Measurements from ENCODE around the gene EEF1G.

EEF1G gene

DNA sequence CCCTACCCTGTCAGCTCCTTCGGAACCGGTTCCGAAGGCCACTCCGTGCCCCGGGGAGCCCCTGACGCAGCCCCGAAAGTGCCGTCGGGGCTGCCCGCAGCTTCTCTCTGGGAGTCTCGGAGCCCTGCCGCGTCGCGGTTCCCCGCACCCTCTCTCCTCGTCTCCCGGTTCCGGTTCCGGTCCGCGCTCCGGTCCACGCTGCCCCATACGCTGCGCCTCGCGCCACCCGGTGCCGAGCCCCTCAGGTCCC is 27.4 kb upstream of the EEF1G start:
- H3K18ac ChIP-seq (ENCODE audit: low read depth in 1 of 2, low read length in 2 of 2): peak overlapping the region; percentile 94 to 98
- H4K8ac ChIP-seq (ENCODE audit: low read length): peak overlapping the region; percentile 72
- peak overlapping the region in 1 of 2 experiments; percentile 56 for H2BK12ac ChIP-seq (ENCODE audit: low read length in 2 of 2)
- H3K27ac ChIP-seq (ENCODE audit: low read length, poor library complexity, severe bottlenecking): peak overlapping the region; percentile 62
- peak overlapping the region; percentile 46 for H2AFZ ChIP-seq (ENCODE audit: low read depth, low read length)
- no peaks in the 10 kb centered on the region for H3K9me3 ChIP-seq (ENCODE audit: control insufficient read depth, low read length)
- H3K9ac ChIP-seq (ENCODE audit: low read length): peak overlapping the region; percentile 97
- WGBS: under 1% methylated on average over 30 of the region's 30 CpGs
- peak overlapping the region in 1 of 2 experiments; percentile 98 for H3K23ac ChIP-seq (ENCODE audit: low read length in 2 of 2)
- peak overlapping the region; percentile 88 to 93 for H3K4me3 ChIP-seq (ENCODE audit: insufficient read depth in 1 of 2, low read depth in 1 of 2, low read length in 2 of 2)
- H3K4me2 ChIP-seq (ENCODE audit: low read length, poor library complexity, severe bottlenecking): peak overlapping the region; percentile 78
- no peak overlapping the region for H2AK5ac ChIP-seq (ENCODE audit: low read length, severe bottlenecking)
- peak; percentile 43 for DNase-seq
- H3K4ac ChIP-seq (ENCODE audit: low read depth in 1 of 2, low read length in 2 of 2): peak overlapping the region; percentile 93 to 97
- peak overlapping the region; percentile 93 for H2BK120ac ChIP-seq (ENCODE audit: low read depth, low read length)
- H3K79me1 ChIP-seq (replicated peaks; ENCODE audit: low read length, poor library complexity, severe bottlenecking): peaks cover 10% of the 10 kb centered on the region
- H2BK15ac ChIP-seq (ENCODE audit: low read depth, poor library complexity, severe bottlenecking): peak overlapping the region; percentile 73
- peak overlapping the region; percentile 55 for H4K91ac ChIP-seq (ENCODE audit: low read length)
- peak overlapping the region in 1 of 2 experiments; percentile 94 for H3K14ac ChIP-seq (ENCODE audit: low read length in 2 of 2)
- H3K36me3 ChIP-seq (ENCODE audit: control insufficient read depth in 1 of 2, insufficient read depth in 2 of 2, low read depth in 1 of 2, low read length in 2 of 2): peaks cover 52 to 61% of the 10 kb centered on the region in 2 experiments
- peak overlapping the region; percentile 81 for H2BK5ac ChIP-seq (ENCODE audit: low read depth, low read length, poor library complexity, severe bottlenecking)
- no peaks in the 10 kb centered on the region for H3K27me3 ChIP-seq (ENCODE audit: control insufficient read depth in 1 of 2, insufficient read depth in 1 of 2, low read length in 2 of 2)
- H3K4me1 ChIP-seq (ENCODE audit: control insufficient read depth, insufficient read depth, low read depth, low read length): peaks cover 17% of the 10 kb centered on the region

DNA sequence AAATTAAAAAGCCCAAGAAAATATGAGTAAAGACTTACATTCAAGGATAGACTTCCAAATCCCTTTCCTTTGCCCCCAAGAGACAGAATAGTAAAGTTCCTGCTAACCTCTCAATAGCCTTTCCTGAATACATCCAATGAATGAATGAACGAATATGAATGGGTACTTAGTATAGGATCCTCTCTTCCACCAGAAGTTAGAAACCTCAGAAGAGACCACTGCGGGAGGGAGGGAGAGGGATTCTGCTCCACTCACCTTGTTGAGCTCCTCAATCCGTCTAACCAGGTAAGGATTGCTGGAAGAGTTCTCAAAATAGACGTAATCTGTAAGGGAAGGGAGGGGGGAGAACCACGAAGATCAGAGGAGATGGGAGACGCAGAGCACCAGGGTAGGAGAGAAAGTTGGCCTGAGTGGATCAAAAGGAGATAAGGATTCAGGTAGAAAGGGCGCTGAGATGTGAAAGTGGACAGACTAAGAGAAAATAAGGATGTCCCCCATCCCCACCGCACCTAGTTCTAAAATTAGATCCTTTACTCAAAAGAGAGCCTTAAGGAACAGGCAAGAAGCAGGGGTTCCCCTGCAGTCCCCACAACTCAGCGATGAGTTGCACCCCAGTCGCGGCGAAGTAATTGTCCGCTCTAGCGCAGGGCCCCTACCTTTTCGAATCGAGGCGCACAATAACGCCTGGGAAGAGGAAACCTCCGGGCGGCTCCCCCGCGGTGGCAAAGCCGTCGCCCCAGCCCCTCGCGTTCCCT is 26.9 kb upstream of the EEF1G start:
- under 1% methylated on average over 22 of the region's 26 CpGs for WGBS
- no peak for DNase-seq

DNA sequence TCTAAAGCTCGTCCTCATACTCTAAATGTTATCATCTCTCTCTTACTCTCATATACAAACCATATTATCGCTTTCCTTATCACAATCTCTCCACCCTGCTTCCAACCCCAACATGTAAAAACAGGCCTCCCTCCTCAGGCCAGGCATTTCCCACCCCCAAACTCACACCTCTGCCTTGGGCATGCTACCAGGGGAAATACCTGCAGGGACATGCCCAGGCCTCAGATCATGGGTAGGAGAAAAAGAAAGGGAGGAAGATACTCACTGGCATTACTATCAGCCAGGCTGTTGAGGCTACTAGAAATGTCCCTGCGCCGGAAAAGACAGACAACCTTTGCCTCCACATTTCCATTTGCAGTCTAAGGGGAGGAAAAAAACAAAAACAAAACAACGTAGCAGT is 26.2 kb upstream of the EEF1G start:
- Histone ChIP-seq H3K27ac (ENCODE audit: low read length, poor library complexity, severe bottlenecking) (peak overlapping the region; percentile 24), H3K18ac (ENCODE audit: low read depth in 1 of 2, low read length in 2 of 2) (peak overlapping the region in 1 of 2 experiments; percentile 2), H2BK15ac (ENCODE audit: low read depth, poor library complexity, severe bottlenecking) (no peak overlapping the region), H3K9me3 (ENCODE audit: control insufficient read depth, low read length) (no peaks in the 10 kb centered on the region), H3K4me1 (ENCODE audit: control insufficient read depth, insufficient read depth, low read depth, low read length) (peaks cover 16% of the 10 kb centered on the region), H3K36me3 (ENCODE audit: control insufficient read depth in 1 of 2, insufficient read depth in 2 of 2, low read depth in 1 of 2, low read length in 2 of 2) (peaks cover 54 to 61% of the 10 kb centered on the region in 2 experiments), H3K4me3 (ENCODE audit: insufficient read depth in 1 of 2, low read depth in 1 of 2, low read length in 2 of 2) (peak overlapping the region; percentile 37 to 93), H3K79me1 (replicated peaks; ENCODE audit: low read length, poor library complexity, severe bottlenecking) (peaks cover 17% of the 10 kb centered on the region), H3K4ac (ENCODE audit: low read depth in 1 of 2, low read length in 2 of 2) (peak overlapping the region; percentile 10 to 78), H3K14ac (ENCODE audit: low read length in 2 of 2) (peak overlapping the region in 1 of 2 experiments; percentile 66), H2BK120ac (ENCODE audit: low read depth, low read length) (no peak overlapping the region), H3K27me3 (ENCODE audit: control insufficient read depth in 1 of 2, insufficient read depth in 1 of 2, low read length in 2 of 2) (no peaks in the 10 kb centered on the region), H3K9ac (ENCODE audit: low read length) (peak overlapping the region; percentile 97), H2BK12ac (ENCODE audit: low read length in 2 of 2) (peak overlapping the region in 1 of 2 experiments; percentile 61), H2AFZ (ENCODE audit: low read depth, low read length) (no peak overlapping the region), H3K23ac (ENCODE audit: low read length in 2 of 2) (no peak overlapping the region), H4K91ac (ENCODE audit: low read length) (no peak overlapping the region), H2BK5ac (ENCODE audit: low read depth, low read length, poor library complexity, severe bottlenecking) (no peak overlapping the region), H2AK5ac (ENCODE audit: low read length, severe bottlenecking) (peak overlapping the region; percentile 3), H4K8ac (ENCODE audit: low read length) (no peak overlapping the region), H3K4me2 (ENCODE audit: low read length, poor library complexity, severe bottlenecking) (peak overlapping the region; percentile 78)
- 49% methylated on average over 5 of the region's 5 CpGs for WGBS
- DNase-seq: no peak

More for the DNA sequence above, 26.9 kb upstream of the EEF1G start:
- H3K18ac ChIP-seq (ENCODE audit: low read depth in 1 of 2, low read length in 2 of 2): peak overlapping the region; percentile 94 to 98
- peak overlapping the region; percentile 78 for H3K4me2 ChIP-seq (ENCODE audit: low read length, poor library complexity, severe bottlenecking)
- peak overlapping the region; percentile 97 for H3K9ac ChIP-seq (ENCODE audit: low read length)
- peak overlapping the region in 1 of 2 experiments; percentile 56 for H2BK12ac ChIP-seq (ENCODE audit: low read length in 2 of 2)
- peaks cover 52 to 61% of the 10 kb centered on the region in 2 experiments for H3K36me3 ChIP-seq (ENCODE audit: control insufficient read depth in 1 of 2, insufficient read depth in 2 of 2, low read depth in 1 of 2, low read length in 2 of 2)
- H4K91ac ChIP-seq (ENCODE audit: low read length): no peak overlapping the region
- H3K9me3 ChIP-seq (ENCODE audit: control insufficient read depth, low read length): no peaks in the 10 kb centered on the region
- peak overlapping the region; percentile 93 to 97 for H3K4ac ChIP-seq (ENCODE audit: low read depth in 1 of 2, low read length in 2 of 2)
- H4K8ac ChIP-seq (ENCODE audit: low read length): peak overlapping the region; percentile 66
- H3K4me3 ChIP-seq (ENCODE audit: insufficient read depth in 1 of 2, low read depth in 1 of 2, low read length in 2 of 2): peak overlapping the region; percentile 88 to 93
- H3K27ac ChIP-seq (ENCODE audit: low read length, poor library complexity, severe bottlenecking): peak overlapping the region; percentile 62
- no peak overlapping the region for H2BK15ac ChIP-seq (ENCODE audit: low read depth, poor library complexity, severe bottlenecking)
- peak overlapping the region in 1 of 2 experiments; percentile 94 for H3K14ac ChIP-seq (ENCODE audit: low read length in 2 of 2)
- H2BK5ac ChIP-seq (ENCODE audit: low read depth, low read length, poor library complexity, severe bottlenecking): no peak overlapping the region
- peak overlapping the region; percentile 55 for H2BK120ac ChIP-seq (ENCODE audit: low read depth, low read length)
- peaks cover 12% of the 10 kb centered on the region for H3K79me1 ChIP-seq (replicated peaks; ENCODE audit: low read length, poor library complexity, severe bottlenecking)
- no peaks in the 10 kb centered on the region for H3K27me3 ChIP-seq (ENCODE audit: control insufficient read depth in 1 of 2, insufficient read depth in 1 of 2, low read length in 2 of 2)
- peaks cover 17% of the 10 kb centered on the region for H3K4me1 ChIP-seq (ENCODE audit: control insufficient read depth, insufficient read depth, low read depth, low read length)
- H2AK5ac ChIP-seq (ENCODE audit: low read length, severe bottlenecking): no peak overlapping the region
- peak overlapping the region in 1 of 2 experiments; percentile 92 for H3K23ac ChIP-seq (ENCODE audit: low read length in 2 of 2)
- H2AFZ ChIP-seq (ENCODE audit: low read depth, low read length): no peak overlapping the region

DNA sequence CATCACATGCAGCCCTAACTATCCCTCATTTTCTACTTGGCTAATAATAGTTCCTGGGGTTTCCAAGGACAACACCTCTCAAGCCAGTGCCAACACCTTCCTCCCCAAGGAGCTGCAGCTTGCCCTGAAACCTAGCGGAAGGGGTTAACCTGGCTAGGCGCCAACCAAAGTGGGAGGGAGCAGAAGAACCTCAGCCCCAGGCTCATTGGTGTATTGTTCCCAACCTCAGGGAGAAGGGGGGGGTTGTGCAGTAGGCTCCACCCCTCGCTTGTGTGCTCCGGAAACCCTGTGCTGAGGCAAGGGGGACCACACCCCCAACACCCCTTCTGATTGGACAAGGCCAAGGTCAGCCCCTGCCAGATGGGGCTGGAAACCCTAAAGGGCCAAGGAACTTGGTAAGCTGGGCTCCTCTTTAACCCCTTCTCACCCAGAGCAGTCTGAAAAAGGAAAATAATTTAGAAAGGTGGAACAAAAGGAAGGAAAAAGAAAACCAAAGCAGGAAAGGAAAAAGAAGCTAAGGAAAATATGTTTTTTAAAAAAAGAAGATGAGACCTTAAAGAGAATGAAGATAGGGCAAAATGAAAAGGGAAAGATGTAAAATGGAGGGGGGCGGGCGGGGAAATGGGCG is 25.5 kb upstream of the EEF1G start:
- Histone ChIP-seq H4K91ac (ENCODE audit: low read length) (no peak overlapping the region), H3K4me2 (ENCODE audit: low read length, poor library complexity, severe bottlenecking) (peak overlapping the region; percentile 78), H2AK5ac (ENCODE audit: low read length, severe bottlenecking) (no peak overlapping the region), H3K9ac (ENCODE audit: low read length) (peak overlapping the region; percentile 97), H2BK120ac (ENCODE audit: low read depth, low read length) (no peak overlapping the region), H3K18ac (ENCODE audit: low read depth in 1 of 2, low read length in 2 of 2) (no peak overlapping the region), H3K36me3 (ENCODE audit: control insufficient read depth in 1 of 2, insufficient read depth in 2 of 2, low read depth in 1 of 2, low read length in 2 of 2) (peaks cover 59 to 62% of the 10 kb centered on the region in 2 experiments), H3K23ac (ENCODE audit: low read length in 2 of 2) (no peak overlapping the region), H3K27me3 (ENCODE audit: control insufficient read depth in 1 of 2, insufficient read depth in 1 of 2, low read length in 2 of 2) (no peaks in the 10 kb centered on the region), H2BK12ac (ENCODE audit: low read length in 2 of 2) (no peak overlapping the region), H2BK15ac (ENCODE audit: low read depth, poor library complexity, severe bottlenecking) (no peak overlapping the region), H3K4ac (ENCODE audit: low read depth in 1 of 2, low read length in 2 of 2) (no peak overlapping the region), H4K8ac (ENCODE audit: low read length) (no peak overlapping the region), H3K27ac (ENCODE audit: low read length, poor library complexity, severe bottlenecking) (peak overlapping the region; percentile 24), H3K4me1 (ENCODE audit: control insufficient read depth, insufficient read depth, low read depth, low read length) (peaks cover 14% of the 10 kb centered on the region), H3K14ac (ENCODE audit: low read length in 2 of 2) (no peak overlapping the region), H2BK5ac (ENCODE audit: low read depth, low read length, poor library complexity, severe bottlenecking) (no peak overlapping the region), H3K4me3 (ENCODE audit: insufficient read depth in 1 of 2, low read depth in 1 of 2, low read length in 2 of 2) (peak overlapping the region in 1 of 2 experiments; percentile 93), H3K79me1 (replicated peaks; ENCODE audit: low read length, poor library complexity, severe bottlenecking) (peaks cover 17% of the 10 kb centered on the region), H3K9me3 (ENCODE audit: control insufficient read depth, low read length) (no peaks in the 10 kb centered on the region), H2AFZ (ENCODE audit: low read depth, low read length) (no peak overlapping the region)
- 54% methylated on average over 5 of the region's 7 CpGs for WGBS
- peak; percentile 99 for DNase-seq

All from mesenchymal stem cell (in vitro differentiated cells and primary cell).